Kidney (tissue), 14 donors: ENCODE measurements around the gene SIGLEC14. TPM values are rescaled to one million over a fixed set of nuclear protein-coding genes. Genes with fewer than 3 reads are reported as not detected.

Experiments used
- DNase-seq, 5 donors: peaks; one replicate each; pipeline ENCODE4 v3.0.0-alpha.2; 2013 to 2020
- FAIRE-seq: peaks from 2 replicates; lab custom pipeline; 2012; peaks lifted over from hg19 to GRCh38; lab: Jason Lieb, UNC
- H3K27ac ChIP-seq, 2 donors: one replicate each; pipeline ENCODE4 v1.7.0; 2013; ENCODE audit warnings: low read depth in 2 of 2, low read length in 2 of 2, inconsistent platforms in 1 of 2
- H3K27me3 ChIP-seq: one replicate; pipeline ENCODE4 v1.7.1; 2013; ENCODE audit warnings: low read length, inconsistent platforms; ENCODE audit not compliant: control insufficient read depth, insufficient read depth
- H3K36me3 ChIP-seq, 3 donors: one replicate each; pipeline versions ENCODE4 v1.7.0 to v1.7.1; 2013; ENCODE audit warnings: low read length in 3 of 3, control low read depth in 1 of 3, inconsistent platforms in 1 of 3; ENCODE audit not compliant: insufficient read depth in 3 of 3, control insufficient read depth in 2 of 3
- H3K4me1 ChIP-seq, 3 donors: one replicate each; pipeline versions ENCODE4 v1.7.0 to v1.7.1; 2013; ENCODE audit warnings: low read length in 3 of 3, inconsistent platforms in 1 of 3, low read depth in 1 of 3; ENCODE audit not compliant: control insufficient read depth in 2 of 3, insufficient read depth in 2 of 3
- H3K4me3 ChIP-seq, 3 donors: one replicate each; pipeline versions ENCODE4 v1.7.0 to v1.8.1; 2013; ENCODE audit warnings: low read length in 3 of 3, control low read depth in 1 of 3, inconsistent platforms in 1 of 3
- H3K9ac ChIP-seq, 3 donors: one replicate each; pipeline versions ENCODE4 v1.7.0 to v1.7.1; 2013; ENCODE audit warnings: low read length in 3 of 3, control low read depth in 1 of 3, inconsistent platforms in 1 of 3
- H3K9me3 ChIP-seq, 3 donors: one replicate each; pipeline versions ENCODE4 v1.7.0 to v1.7.1; 2013; ENCODE audit warnings: low read length in 3 of 3, control low read depth in 1 of 3, inconsistent platforms in 1 of 3; ENCODE audit not compliant: control insufficient read depth in 2 of 3, insufficient read depth in 1 of 3
- intact Hi-C: fragments of 100-400 bp; cut with DNase I; formaldehyde crosslinking; loops from one replicate; pipeline ENCODE4 v1.11.1; 2022
- polyA plus RNA-seq: library from polyadenylated mRNA; stranded (reverse); fragments of 350-450 nt; fragmentation: Illumina TruSeq; extraction: RNeasy Lipid Tissue Mini Kit (QIAGEN cat#74804); gene quantifications from one replicate; pipeline ENCODE4 v1.2.3, GENCODE V29; 2014; ENCODE audit warnings: low read depth, low replicate concordance; ENCODE audit not compliant: insufficient read depth
- total RNA-seq: library from RNA; stranded (reverse); fragmentation: NEBNext Ultra II Directional; extraction: Animal tissue kit (Norgen Biotek cat#: 25700); gene quantifications from one replicate; pipeline ENCODE4 v1.2.1, GENCODE V29; 2021
- TF ChIP-seq, protein P1 (sequence below): IDR thresholded peaks from 3 replicates; pipeline ENCODE4 v1.5.1; 2012; ENCODE audit warnings: mild to moderate bottlenecking, moderate library complexity, borderline replicate concordance; ENCODE audit not compliant: insufficient read depth; ENCODE audit errors: extremely low read depth
- donor health status: control.
- donor health status: control.
- donor health status: control.
- donor health status: control.
- donor health status: control.
- donor health status: DM: yes; HTN: yes; CAD: no.
- donor health status: Normal renal cell carcinoma (clear cell type).

Gene SIGLEC14
- total and polyA plus RNA-seq, 2 donors from 2014 or later, result 0.26 to 11.5 TPM

DNA sequence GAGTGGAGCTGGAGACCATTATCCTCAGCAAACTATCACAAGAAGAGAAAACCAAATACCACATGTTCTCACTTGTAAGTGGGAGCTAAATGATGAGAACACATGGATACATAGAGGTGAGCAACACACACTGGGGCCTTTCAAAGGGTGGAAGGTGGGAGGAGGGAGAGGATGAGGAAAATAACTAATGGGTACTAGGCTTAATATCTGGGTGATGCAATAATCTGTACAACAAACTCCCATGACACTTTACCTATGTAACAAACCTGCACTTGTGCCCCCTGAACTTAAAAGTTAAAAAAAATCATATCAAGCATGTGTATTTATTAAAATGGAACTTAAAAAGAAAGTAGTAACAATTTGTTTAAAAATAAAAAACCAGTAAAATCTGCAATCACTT lies 5.0 kb downstream of the SIGLEC14 start:
- TF ChIP-seq, protein P1, sequence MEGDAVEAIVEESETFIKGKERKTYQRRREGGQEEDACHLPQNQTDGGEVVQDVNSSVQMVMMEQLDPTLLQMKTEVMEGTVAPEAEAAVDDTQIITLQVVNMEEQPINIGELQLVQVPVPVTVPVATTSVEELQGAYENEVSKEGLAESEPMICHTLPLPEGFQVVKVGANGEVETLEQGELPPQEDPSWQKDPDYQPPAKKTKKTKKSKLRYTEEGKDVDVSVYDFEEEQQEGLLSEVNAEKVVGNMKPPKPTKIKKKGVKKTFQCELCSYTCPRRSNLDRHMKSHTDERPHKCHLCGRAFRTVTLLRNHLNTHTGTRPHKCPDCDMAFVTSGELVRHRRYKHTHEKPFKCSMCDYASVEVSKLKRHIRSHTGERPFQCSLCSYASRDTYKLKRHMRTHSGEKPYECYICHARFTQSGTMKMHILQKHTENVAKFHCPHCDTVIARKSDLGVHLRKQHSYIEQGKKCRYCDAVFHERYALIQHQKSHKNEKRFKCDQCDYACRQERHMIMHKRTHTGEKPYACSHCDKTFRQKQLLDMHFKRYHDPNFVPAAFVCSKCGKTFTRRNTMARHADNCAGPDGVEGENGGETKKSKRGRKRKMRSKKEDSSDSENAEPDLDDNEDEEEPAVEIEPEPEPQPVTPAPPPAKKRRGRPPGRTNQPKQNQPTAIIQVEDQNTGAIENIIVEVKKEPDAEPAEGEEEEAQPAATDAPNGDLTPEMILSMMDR, result no peak
- Histone ChIP-seq H3K36me3 (no peaks in the 10 kb centered on the region), H3K4me3 (no peak overlapping the region), H3K9ac (no peak overlapping the region), H3K4me1 (no peaks in the 10 kb centered on the region), H3K9me3 (no peaks in the 10 kb centered on the region), H3K27me3 (no peaks in the 10 kb centered on the region), H3K27ac (no peak overlapping the region)
- FAIRE-seq (no peak), DNase-seq (no peak)
- intact Hi-C loops, result loop anchor here (10.0 kb wide), 1 partner anchor 167 kb away; the partner anchor contains the start of gene CEACAM18

DNA sequence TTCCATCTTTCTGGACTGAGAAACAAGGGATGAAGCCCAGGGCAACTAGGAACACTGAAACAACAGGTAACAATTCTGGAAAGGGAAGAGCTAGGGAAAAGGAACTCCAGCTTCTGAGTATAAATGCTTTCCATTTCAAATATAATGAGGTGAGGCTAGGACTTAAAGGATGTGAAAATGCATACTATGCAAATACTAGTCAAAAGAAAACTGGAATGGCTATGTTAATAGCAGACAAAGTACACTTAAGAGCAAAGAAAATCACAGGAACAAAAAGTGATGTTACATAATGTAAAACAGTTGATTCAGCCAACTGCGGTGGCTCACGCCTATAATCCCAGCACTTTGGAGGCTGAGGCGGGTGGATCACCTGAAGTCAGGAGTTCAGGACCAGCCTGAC lies 6.2 kb downstream of the SIGLEC14 start:
- H3K36me3 ChIP-seq, result no peaks in the 10 kb centered on the region
- no peaks in the 10 kb centered on the region for H3K4me1 ChIP-seq
- H3K4me3 ChIP-seq, result no peak overlapping the region
- intact Hi-C loops, result loop anchor here (10.0 kb wide), 1 partner anchor 166 kb away; the partner anchor contains the start of gene CEACAM18
- no peak overlapping the region for H3K9ac ChIP-seq
- DNase-seq (no peak), FAIRE-seq (no peak)
- TF ChIP-seq, protein P1, result no peak
- no peaks in the 10 kb centered on the region for H3K27me3 ChIP-seq
- no peaks in the 10 kb centered on the region for H3K9me3 ChIP-seq
- H3K27ac ChIP-seq, result no peak overlapping the region

DNA sequence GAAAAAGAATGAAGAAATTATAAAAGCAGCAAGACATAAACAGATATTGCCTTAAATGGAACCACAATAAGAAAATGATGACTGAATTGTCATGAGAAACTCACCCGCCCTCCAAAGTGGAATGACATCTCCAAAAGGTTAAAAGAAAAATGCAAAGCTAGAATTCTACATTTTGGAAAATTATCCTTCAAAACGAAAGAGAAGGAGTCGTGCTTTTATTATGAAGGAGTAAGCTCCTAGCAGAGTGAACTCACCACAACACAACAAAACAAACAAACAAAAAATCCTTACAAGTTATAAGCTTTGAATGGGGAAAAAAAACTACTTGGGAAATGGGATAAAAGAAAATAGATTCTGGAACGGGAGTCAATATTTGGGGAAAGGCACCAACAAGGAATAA lies 6.7 kb downstream of the SIGLEC14 start:
- no peaks in the 10 kb centered on the region for H3K27me3 ChIP-seq
- intact Hi-C loops, result loop anchor here (10.0 kb wide), 1 partner anchor 165 kb away; the partner anchor contains the start of gene CEACAM18
- H3K9me3 ChIP-seq, result no peaks in the 10 kb centered on the region
- H3K4me3 ChIP-seq, result no peak overlapping the region
- TF ChIP-seq, protein P1, result no peak
- no peak overlapping the region for H3K27ac ChIP-seq
- H3K4me1 ChIP-seq, result no peaks in the 10 kb centered on the region
- no peak for DNase-seq
- H3K9ac ChIP-seq, result no peak overlapping the region
- FAIRE-seq, result no peak
- H3K36me3 ChIP-seq, result no peaks in the 10 kb centered on the region
